GM21786 (cell line): ENCODE results near the gene HTR3E.
"Not testable (repeated sequence)": the region's sequence is repeated elsewhere in the genome, so short reads cannot be mapped to it uniquely, and the experiment has no call there.

Experiments
- ATAC-seq: cut with Tn5 transposase; IDR thresholded peaks from one replicate; pipeline ENCODE4 v1.9.1; 2021; ENCODE audit not compliant: unreplicated experiment

HTR3E gene, protein sequence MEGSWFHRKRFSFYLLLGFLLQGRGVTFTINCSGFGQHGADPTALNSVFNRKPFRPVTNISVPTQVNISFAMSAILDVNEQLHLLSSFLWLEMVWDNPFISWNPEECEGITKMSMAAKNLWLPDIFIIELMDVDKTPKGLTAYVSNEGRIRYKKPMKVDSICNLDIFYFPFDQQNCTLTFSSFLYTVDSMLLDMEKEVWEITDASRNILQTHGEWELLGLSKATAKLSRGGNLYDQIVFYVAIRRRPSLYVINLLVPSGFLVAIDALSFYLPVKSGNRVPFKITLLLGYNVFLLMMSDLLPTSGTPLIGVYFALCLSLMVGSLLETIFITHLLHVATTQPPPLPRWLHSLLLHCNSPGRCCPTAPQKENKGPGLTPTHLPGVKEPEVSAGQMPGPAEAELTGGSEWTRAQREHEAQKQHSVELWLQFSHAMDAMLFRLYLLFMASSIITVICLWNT

DNA sequence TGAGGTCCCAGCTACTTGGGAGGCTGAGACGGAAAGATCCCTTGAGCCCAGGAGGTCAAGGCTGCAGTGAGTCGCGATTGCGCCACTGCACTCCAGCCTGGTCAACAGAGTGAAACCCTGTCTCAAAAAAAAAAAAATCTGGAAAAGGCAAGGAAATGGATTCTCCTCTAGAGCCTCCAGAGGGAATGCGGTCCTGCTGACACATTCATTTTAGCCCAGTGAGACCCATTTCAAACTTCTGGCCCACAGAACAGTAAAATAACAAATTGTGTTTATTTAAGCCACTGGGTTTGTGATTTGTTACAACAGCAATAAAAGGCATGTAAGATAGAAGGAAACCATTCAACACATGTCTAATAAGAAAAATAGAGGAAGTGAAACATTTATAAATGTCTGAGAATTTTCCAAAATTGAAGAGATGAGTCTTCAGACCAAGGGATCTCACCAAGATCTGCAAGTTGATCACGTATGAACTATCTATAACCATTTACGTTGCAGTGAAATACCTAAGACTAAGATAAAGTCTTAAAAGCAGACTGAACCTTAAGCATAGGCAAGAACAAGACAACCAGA is at the start of gene HTR3E:
Gene HTR3E (plus strand): TSS at position 254 of the 573 bp plus-strand sequence. CDS start 466 bp downstream, outside the sequence.
- no peak for ATAC-seq

DNA sequence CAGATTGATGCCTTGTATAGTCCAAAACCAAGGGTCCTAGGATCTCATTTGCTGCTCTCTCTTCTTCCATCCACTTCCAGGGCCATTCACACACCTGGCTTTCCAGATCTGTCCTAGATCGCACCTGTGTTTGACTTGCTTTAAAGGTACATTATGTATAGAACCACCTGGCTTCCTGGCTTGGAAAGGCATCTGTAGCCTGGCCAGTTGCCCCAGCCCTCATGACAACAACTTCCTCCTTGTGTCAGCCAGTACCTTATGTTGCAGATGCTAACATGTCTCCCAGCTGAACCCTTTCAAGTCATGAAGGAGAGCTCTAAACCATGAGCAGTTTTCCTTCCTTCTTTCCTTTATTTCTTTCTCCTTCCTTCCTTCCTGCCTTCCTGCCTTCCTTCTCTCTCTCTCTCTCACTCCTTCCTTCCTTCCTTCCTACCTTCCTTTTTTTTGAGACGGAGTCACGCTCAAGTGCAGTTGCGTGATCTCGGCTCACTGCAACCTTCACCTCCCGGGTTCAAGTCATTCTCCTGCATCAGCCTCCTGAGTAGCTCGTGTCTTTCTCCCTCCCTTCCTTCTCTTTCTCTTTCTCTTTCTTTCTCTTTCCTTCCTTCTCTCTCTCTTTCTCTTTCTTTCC is 46.5 kb upstream of the HTR3E start:
- ATAC-seq: no peak

DNA sequence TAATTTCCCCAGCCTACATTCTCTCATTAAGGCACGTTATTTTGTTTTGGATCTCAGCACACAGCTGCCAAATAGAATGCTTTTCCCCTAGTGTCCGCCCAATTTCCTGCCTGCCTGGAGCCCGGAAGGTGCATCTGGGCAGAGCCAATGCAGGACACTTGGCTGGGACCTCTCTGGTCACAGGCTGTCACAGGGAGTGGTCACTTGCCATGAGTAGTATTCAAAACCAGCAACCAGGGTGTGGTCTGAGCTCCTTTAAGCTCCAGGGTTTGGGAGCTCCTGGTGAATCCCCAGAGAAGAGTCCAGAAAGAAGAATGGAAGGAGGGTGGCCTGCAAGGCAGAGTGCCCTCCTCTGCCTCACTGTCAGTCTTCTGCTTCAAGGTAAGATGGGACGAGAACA is 44.1 kb upstream of the HTR3E start, which contains the start of gene HTR3C:
Gene HTR3C (plus strand): TSS at position 281 of the 400 bp plus-strand sequence. CDS start 34 bp downstream, at position 315.
- no peak for ATAC-seq

DNA sequence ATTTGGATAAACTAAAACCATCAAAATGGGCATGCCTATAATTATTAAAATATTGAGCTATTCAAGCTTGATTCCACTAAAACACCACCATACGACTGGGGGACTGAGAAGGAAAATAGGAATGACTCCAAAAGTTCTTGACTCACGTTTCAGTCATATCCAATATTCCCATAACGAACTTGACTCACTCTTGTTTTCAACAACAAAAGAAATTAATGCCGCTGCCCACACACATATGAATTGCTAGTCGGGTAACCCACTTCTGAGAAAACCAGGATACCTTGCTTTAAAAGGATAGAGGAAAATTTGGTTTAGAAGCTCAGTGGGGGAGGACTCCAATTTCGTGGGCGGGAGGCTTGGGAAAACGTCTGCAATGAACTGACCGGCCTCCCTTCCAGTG is 38.8 kb upstream of the HTR3E start:
- no peak for ATAC-seq

DNA sequence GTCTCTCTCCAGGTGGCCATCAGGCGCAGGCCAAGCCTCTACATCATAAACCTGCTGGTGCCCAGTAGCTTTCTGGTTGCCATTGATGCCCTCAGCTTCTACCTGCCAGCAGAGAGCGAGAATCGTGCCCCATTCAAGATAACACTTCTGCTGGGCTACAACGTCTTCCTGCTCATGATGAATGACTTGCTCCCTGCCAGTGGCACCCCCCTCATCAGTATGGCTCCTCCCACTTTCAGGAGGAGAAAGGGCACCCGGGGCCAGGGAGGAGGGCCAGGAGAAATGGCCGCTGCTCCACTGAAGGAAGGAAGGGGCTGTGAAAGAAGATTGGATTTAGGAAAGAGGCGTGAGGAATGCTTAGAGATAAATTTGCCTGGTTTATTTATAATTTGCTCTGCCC is 37.4 kb upstream of the HTR3E start:
- no peak for ATAC-seq

DNA sequence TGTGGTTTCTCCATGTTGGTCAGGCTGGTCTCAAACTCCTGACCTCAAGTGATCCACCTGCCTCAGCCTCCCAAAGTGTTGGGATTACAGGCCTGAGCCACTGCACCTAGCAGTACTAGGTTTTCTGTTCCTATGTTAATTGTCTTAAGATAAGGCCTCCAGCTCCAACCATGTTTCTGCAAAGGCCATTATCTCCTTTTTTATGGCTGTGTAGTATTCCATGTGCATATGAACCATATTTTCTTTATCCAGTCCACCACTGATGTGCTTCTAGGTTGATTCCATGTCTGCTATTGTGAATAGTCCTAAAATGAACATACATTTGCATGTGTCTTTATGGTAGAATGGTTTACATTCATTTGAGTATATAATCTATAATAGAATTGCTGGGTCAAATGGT is 34.2 kb upstream of the HTR3E start:
- ATAC-seq: no peak

DNA sequence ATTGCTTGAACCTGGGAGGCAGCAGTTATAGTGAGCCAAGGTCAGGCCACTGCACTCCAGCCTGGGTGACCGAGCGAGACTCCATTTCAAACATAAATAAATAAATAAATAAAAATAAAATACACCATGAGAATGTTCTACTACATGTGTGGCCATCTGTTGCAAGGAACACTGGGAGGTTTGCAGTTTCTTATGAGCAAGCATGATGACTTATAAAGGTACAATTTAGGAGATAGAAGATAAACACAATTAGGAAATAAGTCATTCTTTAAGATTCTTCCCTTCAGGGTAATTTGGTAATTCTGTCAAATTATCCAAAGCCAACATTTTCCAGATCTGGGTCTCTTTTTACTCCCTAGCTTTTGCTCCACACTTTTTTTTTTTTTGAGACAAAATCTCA is 30.7 kb upstream of the HTR3E start:
- no peak for ATAC-seq

DNA sequence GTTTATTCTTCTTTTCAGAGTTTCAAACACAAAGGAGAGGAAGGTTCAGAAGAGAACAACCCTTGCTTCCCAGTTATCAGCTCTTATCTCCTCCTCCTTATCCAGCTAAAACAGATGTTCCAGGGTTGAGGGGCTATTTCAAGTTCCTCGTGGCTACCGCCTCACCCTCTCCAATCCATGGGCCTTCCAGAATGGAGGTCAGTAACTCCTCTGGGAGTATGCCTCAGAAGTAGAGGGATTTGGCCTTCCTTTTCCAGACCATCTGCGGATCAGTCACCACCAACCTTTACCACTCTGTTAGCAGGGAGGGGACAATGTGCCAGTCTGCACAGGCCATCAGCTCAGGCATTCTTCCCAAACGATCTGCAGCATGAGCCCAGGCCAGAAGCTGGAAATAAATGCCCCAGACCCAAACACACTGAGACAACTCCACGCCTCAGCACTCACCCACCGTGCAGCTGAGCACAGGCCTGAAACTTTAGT is 29.2 kb upstream of the HTR3E start:
- no peak for ATAC-seq

DNA sequence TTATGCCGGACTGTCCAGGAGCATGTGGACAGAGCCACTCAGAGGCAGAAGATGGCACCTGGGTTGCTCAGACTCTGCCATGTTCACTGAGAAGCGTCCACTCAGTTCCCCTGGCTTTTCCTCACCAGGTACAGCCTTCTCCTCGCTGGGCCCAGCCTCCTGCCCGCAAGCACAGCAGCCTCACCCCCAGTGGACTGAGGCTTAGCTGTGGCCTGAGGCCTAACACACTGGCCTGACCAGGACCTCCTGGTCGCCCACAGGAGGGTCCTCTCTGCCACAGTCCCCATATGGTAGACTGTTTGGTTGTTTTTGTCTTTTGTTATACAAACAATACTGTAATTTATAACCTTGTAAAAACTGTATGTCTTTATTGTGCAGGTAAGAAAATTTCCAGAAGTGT is 28.5 kb upstream of the HTR3E start:
- ATAC-seq: no peak

DNA sequence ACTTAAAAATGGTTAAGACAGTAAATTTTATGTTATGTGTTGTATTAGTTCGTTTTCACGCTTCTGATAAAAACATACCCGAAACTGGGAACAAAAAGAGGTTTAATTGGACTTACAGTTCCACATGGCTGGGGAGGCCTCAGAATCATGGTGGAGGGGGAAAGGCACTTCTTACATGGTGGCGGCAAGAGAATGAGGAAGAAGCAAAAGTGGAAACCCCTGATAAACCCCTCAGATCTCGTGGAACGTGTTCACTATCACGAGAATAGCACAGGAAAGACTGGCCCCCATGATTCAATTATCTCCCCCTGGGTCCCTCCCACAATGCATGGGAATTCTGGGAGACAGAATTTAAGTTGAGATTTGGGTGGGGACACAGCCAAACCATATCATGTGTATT is 25.7 kb upstream of the HTR3E start:
- not testable (repeated sequence) for ATAC-seq

DNA sequence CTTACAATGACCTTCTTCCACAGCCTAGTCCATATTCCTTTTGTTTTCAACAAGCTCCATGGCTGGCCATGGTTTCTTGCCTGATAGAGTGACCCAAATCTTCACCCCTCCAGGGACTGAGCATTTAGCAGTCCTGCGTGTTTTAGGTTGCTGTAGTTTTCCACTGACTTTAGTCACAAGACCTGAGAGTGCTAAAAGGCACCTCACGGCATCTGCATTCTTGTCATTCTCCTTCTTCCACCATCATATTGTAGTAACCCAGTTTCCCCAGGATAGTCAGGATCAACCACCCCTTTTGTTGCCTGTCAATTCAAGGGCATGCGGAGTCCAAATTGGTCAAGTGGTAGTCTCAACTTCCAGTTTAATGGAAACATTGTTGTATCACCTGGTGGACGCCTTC is 23.2 kb upstream of the HTR3E start:
- no peak for ATAC-seq

DNA sequence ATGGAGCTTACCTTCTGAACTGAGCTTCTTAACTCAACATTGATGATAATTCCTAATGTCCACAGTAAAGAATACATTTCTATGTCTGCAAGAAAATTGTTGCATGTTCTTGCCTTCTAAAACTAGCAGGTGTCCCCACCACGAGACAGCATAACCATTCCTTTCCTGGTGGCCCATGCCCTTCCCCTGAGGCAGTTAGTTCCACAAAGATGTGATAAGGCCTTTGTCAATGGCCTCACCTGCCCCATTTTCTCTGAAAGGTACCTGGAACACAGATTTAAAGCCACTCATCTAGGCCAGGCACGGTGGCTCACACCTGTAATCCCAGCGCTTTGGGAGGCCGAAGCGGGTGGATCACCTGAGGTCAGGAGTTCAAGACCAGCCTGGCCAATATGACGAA is 21.0 kb upstream of the HTR3E start:
- ATAC-seq: no peak

DNA sequence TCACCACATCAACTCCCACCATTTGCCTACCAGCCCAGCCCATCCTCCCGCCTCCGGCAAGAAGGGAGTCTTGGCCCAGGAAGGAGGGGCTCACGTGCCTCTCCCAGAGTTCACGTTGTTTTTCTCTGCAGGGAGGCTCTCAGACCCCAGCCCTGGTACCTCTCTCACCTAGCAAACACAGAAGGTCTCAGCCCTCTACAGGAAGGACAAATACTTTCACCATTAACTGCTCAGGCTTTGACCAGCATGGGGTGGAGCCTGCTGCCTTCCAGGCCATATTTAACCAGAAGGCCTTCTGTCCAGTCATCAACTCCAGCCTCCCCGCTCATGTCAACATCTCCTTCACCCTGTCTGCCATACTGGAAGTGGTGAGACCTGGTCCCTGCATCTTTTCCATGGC is 19.0 kb upstream of the HTR3E start:
- no peak for ATAC-seq

DNA sequence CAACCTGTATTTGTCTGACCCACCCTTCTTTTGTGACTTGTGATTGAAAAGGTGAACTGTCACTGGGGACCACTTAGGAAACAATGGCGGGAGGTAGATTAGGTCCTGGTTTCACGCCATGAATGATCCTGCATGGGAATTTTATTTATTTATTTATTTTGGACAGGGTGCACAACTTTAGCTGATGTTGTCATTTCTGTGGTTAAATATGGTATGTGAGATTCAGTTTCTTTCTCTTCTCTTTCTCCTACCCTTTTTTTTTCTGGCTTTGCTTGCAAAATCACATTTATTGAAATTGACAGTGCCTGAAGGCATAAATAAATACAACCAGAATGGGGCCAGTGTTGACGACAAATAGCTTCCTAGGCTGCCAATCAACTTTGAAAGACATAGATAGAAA is 18.0 kb upstream of the HTR3E start:
- ATAC-seq: no peak

DNA sequence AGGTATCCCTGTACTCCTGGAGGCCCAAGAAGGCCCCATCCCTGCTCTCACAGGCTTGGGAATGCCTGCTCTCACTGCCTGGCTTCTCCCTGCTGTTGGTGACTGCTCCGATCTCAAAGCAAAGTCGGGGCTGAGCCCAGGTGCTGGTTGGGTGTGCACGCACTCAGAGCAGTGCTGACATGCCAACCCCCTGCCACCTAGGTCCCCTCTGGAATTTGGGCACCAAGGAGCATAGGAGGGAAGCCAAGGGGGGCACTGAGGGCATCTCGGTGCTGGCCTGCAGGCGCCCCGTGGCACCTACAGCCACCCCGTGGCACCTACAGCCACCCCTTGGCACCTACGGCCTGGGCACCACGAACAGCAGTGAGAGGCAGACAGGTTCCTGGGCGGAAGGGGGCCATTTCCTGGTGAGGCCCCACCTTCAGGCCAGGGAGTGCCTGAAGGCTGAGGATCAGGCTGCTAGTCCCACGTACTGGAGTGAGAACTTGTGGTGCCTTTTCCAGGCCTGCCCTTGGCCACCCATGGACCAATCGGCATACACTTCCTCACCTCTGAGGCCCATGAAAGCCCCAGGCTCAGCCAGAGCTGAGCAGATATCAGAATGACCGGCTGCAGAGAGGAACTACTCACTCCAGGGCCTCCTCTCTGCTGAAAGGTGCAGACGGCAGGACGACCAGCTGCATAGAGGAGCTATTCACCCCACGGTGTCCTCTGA is 15.6 kb upstream of the HTR3E start:
- ATAC-seq: no peak

DNA sequence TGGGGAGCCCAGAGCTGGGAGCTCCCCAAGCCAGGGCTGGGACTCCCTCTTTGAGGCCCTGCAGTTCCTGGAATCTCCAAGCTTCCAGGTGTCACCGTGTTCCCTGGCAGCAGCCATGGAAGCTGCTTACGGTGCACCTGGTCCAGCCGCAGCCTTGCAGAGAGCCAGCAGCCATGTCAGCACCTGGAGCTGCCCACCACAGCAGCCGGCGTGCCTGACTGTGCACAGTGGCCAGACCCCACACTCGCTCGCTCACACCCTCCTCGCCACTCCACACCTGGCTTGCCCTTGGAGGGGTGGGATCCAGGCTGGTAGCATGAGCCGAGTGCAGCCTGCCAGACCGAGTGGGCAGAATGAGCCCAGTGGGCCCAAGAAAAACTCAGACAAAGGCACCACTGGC is 14.8 kb upstream of the HTR3E start:
- no peak for ATAC-seq

DNA sequence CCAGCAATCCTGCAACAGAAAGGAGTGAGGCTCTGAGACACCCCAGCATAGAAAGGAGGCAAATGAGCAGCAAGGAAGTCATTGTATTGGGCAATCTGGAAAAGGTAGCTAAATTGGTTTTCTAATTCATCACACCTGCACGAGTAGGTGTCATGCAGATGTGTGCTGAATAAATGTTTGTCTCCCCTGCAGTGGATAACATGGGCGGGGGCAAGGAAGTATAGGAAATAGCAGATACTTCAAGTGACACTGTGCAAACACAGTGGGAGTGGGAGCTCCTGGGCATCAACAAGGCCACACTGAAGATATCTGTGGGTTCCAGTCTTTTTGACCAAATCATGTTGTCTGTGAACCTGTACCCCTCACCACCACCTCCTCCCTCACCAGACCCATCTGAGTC is 14.4 kb upstream of the HTR3E start:
- ATAC-seq: no peak

DNA sequence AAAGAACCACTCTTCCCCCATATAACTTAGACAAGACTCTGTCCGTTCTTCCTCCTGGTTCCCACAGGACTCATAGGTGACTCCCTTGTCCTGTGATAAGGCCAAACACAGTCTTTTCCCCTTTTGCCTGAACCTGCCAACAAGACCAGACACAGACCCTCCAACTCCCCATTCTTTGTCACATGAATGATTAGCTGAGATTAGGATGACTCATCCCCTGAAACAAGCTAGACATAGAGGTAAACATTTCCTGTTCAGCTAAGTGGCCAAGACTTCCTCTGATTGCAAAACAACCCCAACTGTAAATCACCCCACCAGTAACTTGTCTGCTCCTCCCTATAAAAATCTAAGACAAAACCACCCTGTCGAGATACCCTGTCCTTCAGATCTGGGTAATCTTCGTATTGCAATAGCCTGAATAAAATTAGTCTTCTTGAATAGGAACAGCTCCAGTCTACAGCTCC is 11.4 kb upstream of the HTR3E start:
- ATAC-seq: no peak

DNA sequence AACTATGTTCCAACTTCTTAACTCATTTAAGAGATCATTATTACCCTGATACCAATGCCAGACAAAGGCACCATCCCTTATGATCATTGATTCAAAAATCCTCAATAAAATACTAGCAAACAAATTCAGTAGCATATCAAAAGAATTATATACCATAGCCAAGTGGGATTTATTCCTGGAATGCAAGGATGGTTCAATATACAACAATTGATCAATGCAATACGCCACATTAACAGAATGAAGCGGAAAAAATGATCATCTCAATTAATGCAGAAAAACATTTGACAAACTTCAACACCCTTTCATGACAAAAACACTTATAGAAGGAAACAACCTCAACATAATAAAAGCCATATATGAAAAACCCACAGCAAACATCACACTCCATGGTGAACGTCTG is 4.7 kb upstream of the HTR3E start:
- no peak for ATAC-seq

DNA sequence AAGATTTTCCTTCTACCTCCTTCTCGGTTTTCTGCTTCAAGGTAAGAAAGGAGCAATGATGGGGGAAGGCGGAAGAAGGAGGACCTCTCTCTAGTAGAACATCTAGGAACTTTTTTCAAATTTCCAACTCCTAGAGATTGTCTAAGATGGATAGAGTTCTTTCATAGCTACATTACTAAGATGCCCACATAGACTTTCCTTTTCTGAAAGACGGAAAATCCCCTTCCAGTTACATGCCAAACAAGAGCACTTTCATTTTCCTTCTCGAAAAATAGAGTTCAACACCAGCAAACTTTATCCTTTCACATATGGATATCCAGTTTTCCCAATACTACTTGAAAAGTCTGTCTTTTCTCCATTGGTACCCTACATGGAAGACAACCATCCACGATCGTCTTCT is 692 bp downstream of the HTR3E start:
- no peak for ATAC-seq
